Activated T-helper 9 cell treated with anti-CD3 and anti-CD28 coated beads, Interleukin-2, amount 50 U/mL, for 16 hours (primary cell): Measurements from ENCODE around the gene NPHS2.

Experiments used
- DNase-seq: peaks from one replicate; pipeline ENCODE4 v3.0.0-alpha.2; 2020; ENCODE audit warnings: low read depth

Gene NPHS2

GRCh38 chr1:179575497-179576314 lies at the start of gene NPHS2:
TSS of gene NPHS2 (minus strand) at chr1:179575948. CDS start at chr1:179575864, 84 bp downstream.
- no peak for DNase-seq

- DNase-seq: no peak
Observed at GRCh38 chr1:179612361-179612760, 36.6 kb upstream of the NPHS2 start.

GRCh38 chr1:179601093-179601492 lies 25.3 kb upstream of the NPHS2 start:
- DNase-seq: no peak

GRCh38 chr1:179599623-179600249 lies 24.0 kb upstream of the NPHS2 start:
- no peak for DNase-seq

- DNase-seq: no peak
Observed at GRCh38 chr1:179598631-179599030, 22.9 kb upstream of the NPHS2 start.

- DNase-seq: no peak
Observed at GRCh38 chr1:179591592-179592580, 16.1 kb upstream of the NPHS2 start, which contains the start of gene TDRD5. TSS of gene TDRD5 (plus strand) at chr1:179591832. CDS start at chr1:179592616, 784 bp downstream.

- DNase-seq: no peak
Observed at GRCh38 chr1:179591253-179591591, 15.5 kb upstream of the NPHS2 start.

GRCh38 chr1:179590671-179591070 lies 14.9 kb upstream of the NPHS2 start:
- no peak for DNase-seq

GRCh38 chr1:179589509-179589908 lies 13.8 kb upstream of the NPHS2 start:
- no peak for DNase-seq

GRCh38 chr1:179588425-179589024 lies 12.8 kb upstream of the NPHS2 start:
- DNase-seq: no peak

- no peak for DNase-seq
Observed at GRCh38 chr1:179587336-179587735, 11.6 kb upstream of the NPHS2 start.

GRCh38 chr1:179586107-179586823 lies 10.5 kb upstream of the NPHS2 start:
- DNase-seq: no peak

GRCh38 chr1:179583771-179584320 lies 8.1 kb upstream of the NPHS2 start:
- no peak for DNase-seq

- no peak for DNase-seq
Observed at GRCh38 chr1:179576509-179576908, 761 bp upstream of the NPHS2 start.

GRCh38 chr1:179558078-179558477 lies 17.7 kb downstream of the NPHS2 start:
- DNase-seq: no peak

- no peak for DNase-seq
Observed at GRCh38 chr1:179554427-179554826, 21.3 kb downstream of the NPHS2 start.

GRCh38 chr1:179550746-179551682 lies 24.7 kb downstream of the NPHS2 start:
- DNase-seq: no peak

GRCh38 chr1:179549368-179549700 lies 26.4 kb downstream of the NPHS2 start:
- no peak for DNase-seq

GRCh38 chr1:179548666-179549367 lies 26.9 kb downstream of the NPHS2 start:
- no peak for DNase-seq
